ENCODE measurements around the gene DYRK1B.

DNA sequence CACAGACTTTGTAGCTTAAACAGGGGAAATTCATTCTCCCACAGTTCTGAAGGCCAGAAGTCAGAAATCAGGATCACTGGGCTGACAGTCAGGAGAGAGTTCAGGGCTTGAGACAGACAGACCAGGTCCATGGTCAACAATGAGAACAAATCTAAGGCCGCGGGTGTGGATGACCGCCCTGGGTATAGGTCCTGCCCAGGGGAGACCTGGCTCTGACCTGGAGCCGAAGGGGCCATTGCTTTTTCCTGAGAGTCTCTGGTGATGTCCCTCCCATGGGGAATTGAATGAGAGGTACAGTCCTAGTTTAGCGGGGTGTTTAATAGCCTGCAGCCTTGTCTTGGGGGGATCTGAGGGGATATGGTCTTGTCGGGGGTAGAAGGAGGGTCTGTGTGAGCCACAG lies 37.4 kb upstream of the DYRK1B start:
- TF ChIP-seq, protein P1, sequence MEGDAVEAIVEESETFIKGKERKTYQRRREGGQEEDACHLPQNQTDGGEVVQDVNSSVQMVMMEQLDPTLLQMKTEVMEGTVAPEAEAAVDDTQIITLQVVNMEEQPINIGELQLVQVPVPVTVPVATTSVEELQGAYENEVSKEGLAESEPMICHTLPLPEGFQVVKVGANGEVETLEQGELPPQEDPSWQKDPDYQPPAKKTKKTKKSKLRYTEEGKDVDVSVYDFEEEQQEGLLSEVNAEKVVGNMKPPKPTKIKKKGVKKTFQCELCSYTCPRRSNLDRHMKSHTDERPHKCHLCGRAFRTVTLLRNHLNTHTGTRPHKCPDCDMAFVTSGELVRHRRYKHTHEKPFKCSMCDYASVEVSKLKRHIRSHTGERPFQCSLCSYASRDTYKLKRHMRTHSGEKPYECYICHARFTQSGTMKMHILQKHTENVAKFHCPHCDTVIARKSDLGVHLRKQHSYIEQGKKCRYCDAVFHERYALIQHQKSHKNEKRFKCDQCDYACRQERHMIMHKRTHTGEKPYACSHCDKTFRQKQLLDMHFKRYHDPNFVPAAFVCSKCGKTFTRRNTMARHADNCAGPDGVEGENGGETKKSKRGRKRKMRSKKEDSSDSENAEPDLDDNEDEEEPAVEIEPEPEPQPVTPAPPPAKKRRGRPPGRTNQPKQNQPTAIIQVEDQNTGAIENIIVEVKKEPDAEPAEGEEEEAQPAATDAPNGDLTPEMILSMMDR (IDR thresholded peaks at IDR 0.05), result no peak
- no peak for TF ChIP-seq EZH2 (IDR thresholded peaks at IDR 0.05; ENCODE audit: borderline replicate concordance, insufficient read depth, low read depth, low read length, poor library complexity, severe bottlenecking)
